SK-N-SH (cell line): ENCODE results near the gene CHD8. TPM values are rescaled to one million over a fixed set of nuclear protein-coding genes. Genes with fewer than 3 reads are reported as not detected.
A peak's percentile ranks its signal among the peaks of the same experiment; 100 is the strongest.

Experiments used
- CTCF ChIA-PET: fragments of 300-600, 350-600 bp; formaldehyde crosslinking; extraction: SDS; loops from one replicate; lab custom pipeline; 2021; lab: Yijun Ruan, JAX
- POLR2A ChIA-PET: fragments of 350-600 bp; sonication (Branson Sonifier 250); formaldehyde crosslinking; extraction: SDS; loops from one replicate; lab custom pipeline; 2020; ENCODE audit warnings: antibody characterized with exemption, inconsistent platforms; lab: Yijun Ruan, JAX
- DNase-seq: peaks from one replicate; pipeline ENCODE4 v3.0.0; 2012
- H2AFZ ChIP-seq: fragments of 200-600 bp; sonication (generic); 2 replicates; pipeline ENCODE4 v1.8.1; 2016; ENCODE audit warnings: antibody characterized with exemption, mild to moderate bottlenecking, low read depth
- H3F3A ChIP-seq: fragments of 200-600 bp; sonication (generic); replicated peaks from 2 replicates; pipeline ENCODE3; 2016; ENCODE audit warnings: antibody characterized with exemption, mild to moderate bottlenecking; ENCODE audit not compliant: insufficient read depth
- H3K27ac ChIP-seq, 2 experiments: fragments of 200-500 bp in 1 of 2; fragments of 200-600 bp in 1 of 2; sonication (Bioruptor generic) in 1 of 2; sonication (generic), shearing (Covaris generic) in 1 of 2; 2 replicates each; pipeline versions ENCODE4 v1.5.1 to v1.6.1; 2014 to 2016; ENCODE audit warnings: low read depth in 2 of 2, inconsistent platforms in 1 of 2, low read length in 1 of 2, mild to moderate bottlenecking in 1 of 2, mixed read lengths in 1 of 2
- H3K27me3 ChIP-seq: fragments of 200-600 bp; sonication (generic), shearing (Covaris generic); 2 replicates; pipeline ENCODE4 v1.6.1; 2016; ENCODE audit warnings: mixed run types; ENCODE audit not compliant: insufficient read depth
- H3K36me3 ChIP-seq, 2 experiments: fragments of 200-500 bp in 1 of 2; fragments of 200-600 bp in 1 of 2; sonication (Bioruptor generic) in 1 of 2; sonication (generic) in 1 of 2; replicated peaks in 1 of 2; 2 replicates each; pipeline versions ENCODE3 to v1.5.1; 2014 to 2016; ENCODE audit warnings: low read length in 1 of 2, mild to moderate bottlenecking in 1 of 2; ENCODE audit not compliant: insufficient read depth in 2 of 2, control insufficient read depth in 1 of 2
- H3K4me1 ChIP-seq, 2 experiments: fragments of 200-500 bp in 1 of 2; fragments of 200-600 bp in 1 of 2; sonication (Bioruptor generic) in 1 of 2; sonication (generic), shearing (Covaris generic) in 1 of 2; 2 replicates each; pipeline versions ENCODE4 v1.5.1 to v1.6.1; 2014 to 2016; ENCODE audit warnings: low read depth in 1 of 2, low read length in 1 of 2, mixed run types in 1 of 2; ENCODE audit not compliant: insufficient read depth in 2 of 2, control insufficient read depth in 1 of 2
- H3K4me2 ChIP-seq: fragments of 200-600 bp; sonication (generic), shearing (Covaris generic); 2 replicates; pipeline ENCODE4 v1.6.1; 2017; ENCODE audit warnings: mixed run types
- H3K4me3 ChIP-seq, 2 experiments: fragments of 200-500 bp in 1 of 2; fragments of 200-600 bp in 1 of 2; sonication (Bioruptor generic) in 1 of 2; sonication (generic), shearing (Covaris generic) in 1 of 2; 2 replicates each; pipeline versions ENCODE4 v1.5.1 to v1.8.1; 2014 to 2016; ENCODE audit warnings: low read depth in 2 of 2, inconsistent platforms in 1 of 2, low read length in 1 of 2, mild to moderate bottlenecking in 1 of 2, mixed read lengths in 1 of 2, moderate library complexity in 1 of 2
- H3K79me2 ChIP-seq: fragments of 200-600 bp; sonication (generic); 2 replicates; pipeline ENCODE4 v1.8.1; 2017; ENCODE audit warnings: mild to moderate bottlenecking; ENCODE audit not compliant: insufficient read depth
- H3K9ac ChIP-seq: fragments of 200-600 bp; sonication (generic); 2 replicates; pipeline ENCODE4 v1.6.1; 2017; ENCODE audit warnings: mixed run types
- H3K9me2 ChIP-seq: fragments of 200-600 bp; sonication (generic); 2 replicates; pipeline ENCODE4 v1.6.1; 2017; ENCODE audit warnings: mixed run types
- H3K9me3 ChIP-seq: fragments of 200-600 bp; sonication (generic); 2 replicates; pipeline ENCODE4 v1.6.1; 2017; ENCODE audit warnings: mixed run types, mild to moderate bottlenecking, moderate library complexity
- H4K20me1 ChIP-seq: fragments of 200-600 bp; sonication (generic); 2 replicates; pipeline ENCODE4 v1.6.1; 2017; ENCODE audit warnings: mild to moderate bottlenecking, mixed run types; ENCODE audit not compliant: insufficient read depth
- CHD2 ChIP-seq: fragments of 150-350 bp; IDR thresholded peaks from 2 replicates; pipeline ENCODE4 v1.6.1; 2018; ENCODE audit warnings: low read length; ENCODE audit not compliant: partially characterized antibody
- CTCF ChIP-seq: fragments of 200-600 bp; sonication (generic); IDR thresholded peaks from 2 replicates; pipeline ENCODE4 v1.6.1; 2017; ENCODE audit warnings: antibody characterized with exemption, mild to moderate bottlenecking, moderate library complexity
- ELF1 ChIP-seq: IDR thresholded peaks from 2 replicates; pipeline ENCODE4 v1.4.0; 2012
- FOXM1 ChIP-seq: IDR thresholded peaks from 2 replicates; pipeline ENCODE4 v1.4.0; 2012; ENCODE audit warnings: low read depth, mild to moderate bottlenecking
- IRF3 ChIP-seq: fragments of 150-350 bp; IDR thresholded peaks from 2 replicates; pipeline ENCODE4 v1.6.1; 2016; ENCODE audit warnings: mild to moderate bottlenecking, low read depth, low read length
- NFIC ChIP-seq: IDR thresholded peaks from 2 replicates; pipeline ENCODE4 v1.4.0; 2012; ENCODE audit warnings: borderline replicate concordance
- NRF1 ChIP-seq: IDR thresholded peaks from 2 replicates; pipeline ENCODE4 v1.6.1; 2012; ENCODE audit warnings: low read depth, mild to moderate bottlenecking, low read length
- PBX3 ChIP-seq: IDR thresholded peaks from 2 replicates; pipeline ENCODE4; 2012
- POLR2AphosphoS5 ChIP-seq: IDR thresholded peaks from 2 replicates; pipeline ENCODE4 v1.6.1; 2012; ENCODE audit warnings: low read depth, low read length
- RAD21 ChIP-seq: IDR thresholded peaks from 2 replicates; pipeline ENCODE4 v1.6.1; 2012; ENCODE audit warnings: mild to moderate bottlenecking, low read length
- RFX5 ChIP-seq: IDR thresholded peaks from 2 replicates; pipeline ENCODE4 v1.6.1; 2012; ENCODE audit warnings: mild to moderate bottlenecking, improper control_type of control experiment, low read length
- SMC3 ChIP-seq: IDR thresholded peaks from 2 replicates; pipeline ENCODE4 v1.6.1; 2012; ENCODE audit warnings: low read depth, low read length, improper control_type of control experiment
- TAF1 ChIP-seq: IDR thresholded peaks from 2 replicates; pipeline ENCODE4 v1.6.1; 2012; ENCODE audit warnings: low read depth, mild to moderate bottlenecking, low read length, moderate library complexity, borderline replicate concordance
- TCF12 ChIP-seq: IDR thresholded peaks from 2 replicates; pipeline ENCODE4 v1.4.0; 2012
- TEAD4 ChIP-seq: IDR thresholded peaks from 2 replicates; pipeline ENCODE4 v1.4.0; 2012; ENCODE audit warnings: mild to moderate bottlenecking, borderline replicate concordance; ENCODE audit not compliant: insufficient read depth
- USF1 ChIP-seq: IDR thresholded peaks from 2 replicates; pipeline ENCODE4 v1.4.0; 2012; ENCODE audit warnings: low read depth, borderline replicate concordance
- WGBS: methylation state at CpG from one replicate; pipeline ENCODE4 v1.1.6; 2017; ENCODE audit warnings: low lambda C conversion rate; 5-methylcytosine and 5-hydroxymethylcytosine counted together
- polyA plus RNA-seq, 3 experiments: library from polyadenylated mRNA; depleted of rRNA; stranded (reverse); fragments of >200 nt; gene quantifications; 2 replicates each; pipeline ENCODE4 v1.2.3, GENCODE V29; 2012

The CHD8 gene
- polyA plus RNA-seq, 1 of the 3 experiments (the other 2 are of a cell fraction): 25.3 TPM

- no peak for DNase-seq
- CTCF ChIA-PET: interaction anchor here (0.6 to 1.3 kb wide), 2 partner anchors 15 to 28 kb away, joined by 4 read pairs; partner anchors contain the start of genes RAB2B and TOX4
- no peaks in the 10 kb centered on the region for H4K20me1 ChIP-seq
Measured at GRCh38 chr14:21505012-21505553, 49.2 kb upstream of the CHD8 start.

GRCh38 chr14:21503376-21503775 is 47.5 kb upstream of the CHD8 start:
- POLR2A ChIA-PET: no interaction called here
- DNase-seq: no peak
- H3K27ac ChIP-seq: peak overlapping the region in 1 of 2 experiments; percentile 18; a peak in 1 of 4 replicates
- H3F3A ChIP-seq: peaks cover 28% of the 10 kb centered on the region
- 89% methylated on average over 4 of the region's 4 CpGs for WGBS
- no peaks in the 10 kb centered on the region for H3K27me3 ChIP-seq
- peaks cover 49% of the 10 kb centered on the region for H3K79me2 ChIP-seq
- H3K36me3 ChIP-seq: peaks cover 56 to 65% of the 10 kb centered on the region in 2 experiments
- H3K4me2 ChIP-seq: no peak overlapping the region
- H3K4me1 ChIP-seq: peaks cover 0 to 10% of the 10 kb centered on the region in 2 experiments; a peak in 2 of 4 replicates
- CTCF ChIA-PET: interaction anchor here (6.6 kb wide), 1 partner anchor 26 kb away, joined by 40 read pairs; the partner anchor contains the start of genes RAB2B and TOX4
- H3K9ac ChIP-seq: no peak overlapping the region
- no peaks in the 10 kb centered on the region for H3K9me2 ChIP-seq
- no peak overlapping the region for H2AFZ ChIP-seq
- no peak overlapping the region for H3K4me3 ChIP-seq
- TF ChIP-seq ELF1: no peak
- TF ChIP-seq, all 33 proteins: peak for 0
- H4K20me1 ChIP-seq: no peaks in the 10 kb centered on the region
- H3K9me3 ChIP-seq: no peaks in the 10 kb centered on the region

More at GRCh38 chr14:21505012-21505553, 49.2 kb upstream of the CHD8 start:
- Histone ChIP-seq H3K27ac (no peak overlapping the region), H3K4me1 (peaks cover 8 to 10% of the 10 kb centered on the region in 2 experiments; a peak in 3 of 4 replicates), H3F3A (peaks cover 13% of the 10 kb centered on the region), H3K9me3 (no peaks in the 10 kb centered on the region), H3K4me3 (no peak overlapping the region), H3K4me2 (no peak overlapping the region), H3K9me2 (no peaks in the 10 kb centered on the region), H3K27me3 (no peaks in the 10 kb centered on the region), H2AFZ (no peak overlapping the region)
- POLR2A ChIA-PET: no interaction called here
- TF ChIP-seq TCF12: no peak
- TF ChIP-seq RFX5: no peak
- no peak for TF ChIP-seq IRF3
- no peak for TF ChIP-seq POLR2AphosphoS5
- TF ChIP-seq, all 33 proteins: peak for 0
- H3K36me3 ChIP-seq: peaks cover 41 to 50% of the 10 kb centered on the region in 2 experiments
- no peak overlapping the region for H3K9ac ChIP-seq
- peaks cover 66% of the 10 kb centered on the region for H3K79me2 ChIP-seq

GRCh38 chr14:21501568-21501967 is 45.6 kb upstream of the CHD8 start:
- ChIA-PET POLR2A (interaction anchor here (1.4 kb wide), 1 partner anchor 10 kb away, joined by 11 read pairs; the partner anchor contains the start of gene METTL3), CTCF (interaction anchor here (1.0 to 6.6 kb wide), 3 partner anchors 14 to 57 kb away, joined by 3 to 40 read pairs (median 3); partner anchors contain the start of genes RAB2B and TOX4)
- Histone ChIP-seq H3K4me1 (peaks cover 0 to 10% of the 10 kb centered on the region in 2 experiments; a peak in 2 of 4 replicates), H3K9me3 (no peaks in the 10 kb centered on the region), H3K4me3 (no peak overlapping the region), H3K27ac (no peak overlapping the region), H3K27me3 (no peaks in the 10 kb centered on the region), H4K20me1 (no peaks in the 10 kb centered on the region), H3K36me3 (peaks cover 62 to 73% of the 10 kb centered on the region in 2 experiments), H3K9ac (no peak overlapping the region), H2AFZ (no peak overlapping the region), H3F3A (peaks cover 34% of the 10 kb centered on the region), H3K4me2 (no peak overlapping the region), H3K79me2 (peaks cover 31% of the 10 kb centered on the region), H3K9me2 (no peaks in the 10 kb centered on the region)
- WGBS: 86% methylated on average over 5 of the region's 5 CpGs
- DNase-seq: no peak
- no peak for TF ChIP-seq TEAD4
- no peak for TF ChIP-seq USF1
- no peak for TF ChIP-seq PBX3
- TF ChIP-seq FOXM1: no peak
- TF ChIP-seq CHD2: no peak
- TF ChIP-seq NRF1: no peak
- no peak for TF ChIP-seq RAD21
- no peak for TF ChIP-seq NFIC
- no peak for TF ChIP-seq ELF1
- no peak for TF ChIP-seq SMC3
- TF ChIP-seq TAF1: no peak
- no peak for TF ChIP-seq CTCF
- no peak for TF ChIP-seq POLR2AphosphoS5
